B cell (primary cell): Measurements from ENCODE around the gene CAPN15. TPM values are rescaled to one million over a fixed set of nuclear protein-coding genes. Genes with fewer than 3 reads are reported as not detected.

ENCODE experiments used
- ATAC-seq: fragments of 200-7000 bp; cut with Tn5 transposase; one replicate; pipeline ENCODE4 v1.10.0; 2021; ENCODE audit warnings: low read depth, mild to moderate bottlenecking, moderate number of reproducible peaks, moderate library complexity
- CTCF ChIA-PET: fragments of 350-600 bp; sonication (Branson Sonifier 250); formaldehyde crosslinking; loops from one replicate; lab custom pipeline; 2021; ENCODE audit warnings: antibody characterized with exemption, inconsistent platforms; lab: Charles Lee
- POLR2A ChIA-PET: fragments of 350-600 bp; sonication (Branson Sonifier 250); formaldehyde crosslinking; loops from one replicate; lab custom pipeline; 2021; ENCODE audit warnings: antibody characterized with exemption; lab: Charles Lee
- DNase-seq: peaks from one replicate; pipeline ENCODE4 v3.0.0; 2013
- H2AFZ ChIP-seq: 2 replicates; pipeline ENCODE4 v1.6.1; 2012; ENCODE audit warnings: mild to moderate bottlenecking, low read depth, low read length; ENCODE audit not compliant: insufficient read depth, poor library complexity, severe bottlenecking
- H3K27ac ChIP-seq, 2 donors: 1 replicate in 1 of 2; 2 replicates in 1 of 2; pipeline ENCODE4 v1.5.1; 2012 to 2013; ENCODE audit warnings: low read length in 2 of 2, mild to moderate bottlenecking in 2 of 2, moderate library complexity in 1 of 2
- H3K27me3 ChIP-seq, 4 experiments: fragments of 200-600 bp in 1 of 4; sonication (generic) in 1 of 4; replicated peaks in 1 of 4; 1 replicate in 2 of 4; 2 replicates in 2 of 4; pipeline versions ENCODE4 v1.6.1 to v1.7.0; 2013 to 2016; ENCODE audit warnings: low read length in 3 of 4, mild to moderate bottlenecking in 2 of 4, mixed read lengths in 1 of 4, moderate library complexity in 1 of 4; ENCODE audit not compliant: insufficient read depth in 4 of 4, control insufficient read depth in 3 of 4; ENCODE audit errors: control extremely low read depth in 1 of 4
- H3K36me3 ChIP-seq, 2 experiments: replicated peaks in 1 of 2; 1 replicate in 1 of 2; 2 replicates in 1 of 2; pipeline versions ENCODE4 v1.6.1 to v1.7.1; 2013; ENCODE audit warnings: low read length in 1 of 2; ENCODE audit not compliant: insufficient read depth in 2 of 2, control insufficient read depth in 1 of 2; ENCODE audit errors: control extremely low read depth in 1 of 2, extremely low read depth in 1 of 2
- H3K4me1 ChIP-seq, 2 donors: fragments of 200-600 bp in 1 of 2; sonication (generic) in 1 of 2; 1 replicate in 1 of 2; 2 replicates in 1 of 2; pipeline versions ENCODE4 v1.5.1 to v1.6.1; 2013 to 2017; ENCODE audit warnings: low read length in 2 of 2; ENCODE audit not compliant: control insufficient read depth in 2 of 2, insufficient read depth in 2 of 2
- H3K4me2 ChIP-seq: replicated peaks from 2 replicates; pipeline ENCODE3; 2012; ENCODE audit warnings: mild to moderate bottlenecking, low read depth, low read length; ENCODE audit not compliant: poor library complexity, severe bottlenecking
- H3K4me3 ChIP-seq, 5 experiments: fragments of 200-600 bp in 1 of 5; sonication (generic) in 1 of 5; 1 replicate in 3 of 5; 2 replicates in 2 of 5; pipeline versions ENCODE4 v1.5.1 to v1.7.0; 2011 to 2016; ENCODE audit warnings: low read length in 4 of 5, mild to moderate bottlenecking in 4 of 5, low read depth in 2 of 5, control low read depth in 1 of 5, moderate library complexity in 1 of 5; ENCODE audit not compliant: insufficient read depth in 1 of 5; ENCODE audit errors: control extremely low read depth in 1 of 5, extremely low read depth in 1 of 5
- H3K79me2 ChIP-seq: fragments of 200-600 bp; sonication (generic); one replicate; pipeline ENCODE4 v1.6.0; 2016; ENCODE audit warnings: low read length; ENCODE audit not compliant: control insufficient read depth, insufficient read depth
- H3K9ac ChIP-seq: fragments of 200-600 bp; sonication (generic); 2 replicates; pipeline ENCODE4 v1.6.1; 2017; ENCODE audit warnings: mild to moderate bottlenecking, low read length, moderate library complexity
- H3K9me3 ChIP-seq, 3 donors: one replicate each; pipeline versions ENCODE4 v1.6.1 to v1.7.1; 2013; ENCODE audit warnings: low read length in 2 of 3; ENCODE audit not compliant: control insufficient read depth in 2 of 3, insufficient read depth in 1 of 3; ENCODE audit errors: control extremely low read depth in 1 of 3
- H4K20me1 ChIP-seq: 2 replicates; pipeline ENCODE4 v1.6.0; 2012; ENCODE audit warnings: mild to moderate bottlenecking, low read length; ENCODE audit not compliant: insufficient read depth, control insufficient read depth, poor library complexity, severe bottlenecking
- H3K27ac Mint-ChIP-seq: one replicate; pipeline ENCODE4 v1.8.0; 2021; ENCODE audit warnings: mixed read lengths
- H3K27me3 Mint-ChIP-seq: one replicate; pipeline ENCODE4 v1.8.0; 2021; ENCODE audit warnings: mixed read lengths
- H3K4me1 Mint-ChIP-seq: one replicate; pipeline ENCODE4 v1.8.0; 2021; ENCODE audit warnings: mixed read lengths
- H3K4me3 Mint-ChIP-seq: one replicate; pipeline ENCODE4 v1.8.0; 2021; ENCODE audit warnings: mixed read lengths
- H3K9me3 Mint-ChIP-seq: one replicate; pipeline ENCODE4 v1.8.0; 2022; ENCODE audit warnings: mixed read lengths; ENCODE audit not compliant: insufficient read depth
- CTCF ChIP-seq: fragments of 200-600 bp; IDR thresholded peaks from one replicate; pipeline ENCODE4 v1.8.0; 2022; ENCODE audit warnings: antibody characterized with exemption, mild to moderate bottlenecking
- EZH2 ChIP-seq: IDR thresholded peaks from 2 replicates; pipeline ENCODE4 v1.6.1; 2012; ENCODE audit warnings: borderline replicate concordance, low read depth, mild to moderate bottlenecking, moderate library complexity, low read length; ENCODE audit not compliant: insufficient read depth, poor library complexity, severe bottlenecking
- WGBS: methylation state at CpG from one replicate; pipeline ENCODE4 v1.1.5; 2013; ENCODE audit warnings: missing lambda C conversion rate; ENCODE audit not compliant: insufficient coverage; 5-methylcytosine and 5-hydroxymethylcytosine counted together
- intact Hi-C: fragments of 100-400 bp; cut with micrococcal nuclease; formaldehyde crosslinking; loops from one replicate; pipeline ENCODE4 v1.10.0; 2022
- polyA plus RNA-seq: library from polyadenylated mRNA; depleted of rRNA; stranded (reverse); fragments of >200 nt; gene quantifications from 2 replicates; pipeline ENCODE4 v1.2.3, GENCODE V29; 2012
- total RNA-seq, 2 donors: library from RNA; stranded (reverse); fragments of 120-200 nt in 1 of 2; gene quantifications; 1 replicate in 1 of 2; 2 replicates in 1 of 2; pipeline versions ENCODE4 v1.2.3 to v1.2.4, GENCODE V29; 2013 to 2022

Gene CAPN15
- total and polyA plus RNA-seq, 2 donors (not counting 1 experiment from before 2014, with no cell fraction given), result 67.2 to 77.2 TPM

- Mint-ChIP-seq H3K27ac (no peak overlapping the region), H3K4me3 (no peak overlapping the region), H3K27me3 (peaks cover 4% of the 10 kb centered on the region), H3K4me1 (no peaks in the 10 kb centered on the region), H3K9me3 (no peaks in the 10 kb centered on the region)
- Histone ChIP-seq H4K20me1 (no peaks in the 10 kb centered on the region), H3K9me3 (peaks cover 0 to 7% (median 0%) of the 10 kb centered on the region in 3 donors), H2AFZ (no peak overlapping the region), H3K4me3 (no peak overlapping the region), H3K36me3 (peaks cover 0 to 4% of the 10 kb centered on the region in 2 experiments), H3K9ac (no peak overlapping the region), H3K4me2 (no peak overlapping the region), H3K27ac (no peak overlapping the region), H3K79me2 (no peaks in the 10 kb centered on the region), H3K4me1 (peaks cover 3 to 6% of the 10 kb centered on the region in 2 donors), H3K27me3 (peaks cover 0 to 21% (median 6%) of the 10 kb centered on the region in 4 experiments)
- intact Hi-C loops, result no loop called here
- DNase-seq, result no peak
- ATAC-seq, result no peak
- 90% methylated on average over 21 of the region's 32 CpGs for WGBS
- CTCF ChIA-PET, result no interaction called here
- POLR2A ChIA-PET, result no interaction called here
- TF ChIP-seq CTCF, result no peak
- TF ChIP-seq EZH2, result no peak
Measured at GRCh38 chr16:555528-556473, 28.3 kb downstream of the CAPN15 start.
